ENCODE results near the gene KCNIP1. TPM values are rescaled to one million over a fixed set of nuclear protein-coding genes. Genes with fewer than 3 reads are reported as not detected.
A peak's percentile ranks its signal among the peaks of the same experiment; 100 is the strongest.

The KCNIP1 gene
- total and polyA plus RNA-seq, 2 experiments from 2014 or later, result 0.43 to 0.80 TPM

GRCh38 chr5:170596482-170597044 is 92.7 kb downstream of the KCNIP1 start:
- no peak overlapping the region for H3K4me2 ChIP-seq
- no peaks in the 10 kb centered on the region for H3K79me2 ChIP-seq
- no peaks in the 10 kb centered on the region for H3K9me2 ChIP-seq (replicated peaks; ENCODE audit: insufficient read depth)
- peaks cover 8% of the 10 kb centered on the region for H3K27me3 ChIP-seq
- H3K4me1 ChIP-seq (ENCODE audit: insufficient read depth), result no peaks in the 10 kb centered on the region
- TF ChIP-seq EZH2 (IDR thresholded peaks at IDR 0.05; ENCODE audit: borderline replicate concordance), result no peak
- TF ChIP-seq, protein P1, sequence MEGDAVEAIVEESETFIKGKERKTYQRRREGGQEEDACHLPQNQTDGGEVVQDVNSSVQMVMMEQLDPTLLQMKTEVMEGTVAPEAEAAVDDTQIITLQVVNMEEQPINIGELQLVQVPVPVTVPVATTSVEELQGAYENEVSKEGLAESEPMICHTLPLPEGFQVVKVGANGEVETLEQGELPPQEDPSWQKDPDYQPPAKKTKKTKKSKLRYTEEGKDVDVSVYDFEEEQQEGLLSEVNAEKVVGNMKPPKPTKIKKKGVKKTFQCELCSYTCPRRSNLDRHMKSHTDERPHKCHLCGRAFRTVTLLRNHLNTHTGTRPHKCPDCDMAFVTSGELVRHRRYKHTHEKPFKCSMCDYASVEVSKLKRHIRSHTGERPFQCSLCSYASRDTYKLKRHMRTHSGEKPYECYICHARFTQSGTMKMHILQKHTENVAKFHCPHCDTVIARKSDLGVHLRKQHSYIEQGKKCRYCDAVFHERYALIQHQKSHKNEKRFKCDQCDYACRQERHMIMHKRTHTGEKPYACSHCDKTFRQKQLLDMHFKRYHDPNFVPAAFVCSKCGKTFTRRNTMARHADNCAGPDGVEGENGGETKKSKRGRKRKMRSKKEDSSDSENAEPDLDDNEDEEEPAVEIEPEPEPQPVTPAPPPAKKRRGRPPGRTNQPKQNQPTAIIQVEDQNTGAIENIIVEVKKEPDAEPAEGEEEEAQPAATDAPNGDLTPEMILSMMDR (IDR thresholded peaks at IDR 0.05; ENCODE audit: poor library complexity), result no peak
- no peak for TF ChIP-seq EZH2phosphoT487 (IDR thresholded peaks at IDR 0.05; ENCODE audit: low read depth, severe bottlenecking, unreplicated experiment)
- H3K4me3 ChIP-seq, result no peak overlapping the region
- 85% methylated on average over 4 of the region's 4 CpGs for WGBS (ENCODE audit: low lambda C conversion rate, missing lambda C conversion rate)
- no peak for DNase-seq (ENCODE audit: low spot score)
- no peaks in the 10 kb centered on the region for H4K20me1 ChIP-seq (ENCODE audit: insufficient read depth, poor library complexity, severe bottlenecking)
- no peaks in the 10 kb centered on the region for H3K9me3 ChIP-seq (ENCODE audit: low read depth)
- no peak overlapping the region for H2AFZ ChIP-seq
- no peak overlapping the region for H3K27ac ChIP-seq
- H3K36me3 ChIP-seq (replicated peaks; ENCODE audit: insufficient read depth, low read depth), result no peaks in the 10 kb centered on the region

DNA sequence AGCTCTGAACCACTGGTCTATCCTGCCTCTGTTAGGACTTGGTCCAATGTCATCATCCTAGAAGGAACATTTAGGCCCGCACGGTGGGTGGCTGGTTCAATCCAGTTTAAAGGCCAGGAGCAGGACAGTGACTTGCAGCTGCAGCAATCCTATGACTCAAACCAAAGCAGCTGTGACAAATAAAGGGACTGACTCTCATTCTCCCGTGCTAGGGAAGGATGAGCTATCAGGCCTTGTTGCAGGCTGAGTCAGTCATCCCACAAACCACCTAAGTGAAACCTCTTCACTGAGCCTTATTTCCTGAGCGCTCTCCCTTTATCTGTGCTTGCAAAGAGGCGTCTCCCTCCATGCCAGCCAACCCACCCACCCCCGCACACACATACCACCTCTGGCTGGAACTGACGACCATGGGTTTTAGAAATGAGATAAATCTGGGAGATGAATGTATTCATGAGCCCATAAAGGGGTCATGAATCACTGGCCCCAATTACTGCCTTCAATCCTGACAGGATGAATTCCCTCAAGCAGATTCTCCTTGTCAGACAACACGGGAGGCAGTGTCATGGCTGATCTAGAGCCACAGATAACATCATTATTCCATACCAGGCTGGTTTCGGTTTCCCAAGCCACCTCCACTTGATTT is 93.4 kb downstream of the KCNIP1 start:
- peak; percentile 38 for DNase-seq (ENCODE audit: low spot score)
- peak overlapping the region; percentile 6 for H3K4me2 ChIP-seq

GRCh38 chr5:170597872-170598271 is 94.1 kb downstream of the KCNIP1 start:
- H3K27ac ChIP-seq, result no peak overlapping the region
- peaks cover 11% of the 10 kb centered on the region for H3K27me3 ChIP-seq
- no peaks in the 10 kb centered on the region for H3K4me1 ChIP-seq (ENCODE audit: insufficient read depth)
- TF ChIP-seq EZH2 (IDR thresholded peaks at IDR 0.05; ENCODE audit: borderline replicate concordance) (no peak), EZH2phosphoT487 (IDR thresholded peaks at IDR 0.05; ENCODE audit: low read depth, severe bottlenecking, unreplicated experiment) (no peak)
- TF ChIP-seq, protein P1 (IDR thresholded peaks at IDR 0.05; ENCODE audit: poor library complexity), result no peak
- peak overlapping the region; percentile 6 for H3K4me2 ChIP-seq
- no peak overlapping the region for H2AFZ ChIP-seq
- no peaks in the 10 kb centered on the region for H4K20me1 ChIP-seq (ENCODE audit: insufficient read depth, poor library complexity, severe bottlenecking)
- no peaks in the 10 kb centered on the region for H3K79me2 ChIP-seq
- no peaks in the 10 kb centered on the region for H3K9me3 ChIP-seq (ENCODE audit: low read depth)
- H3K9me2 ChIP-seq (replicated peaks; ENCODE audit: insufficient read depth), result no peaks in the 10 kb centered on the region
- H3K36me3 ChIP-seq (replicated peaks; ENCODE audit: insufficient read depth, low read depth), result no peaks in the 10 kb centered on the region
- WGBS (ENCODE audit: low lambda C conversion rate, missing lambda C conversion rate), result 51% methylated on average over 8 of the region's 8 CpGs
- no peak overlapping the region for H3K4me3 ChIP-seq
- DNase-seq (ENCODE audit: low spot score), result no peak

More for the DNA sequence above, 93.4 kb downstream of the KCNIP1 start:
- H3K36me3 ChIP-seq (replicated peaks; ENCODE audit: insufficient read depth, low read depth), result no peaks in the 10 kb centered on the region
- peaks cover 8% of the 10 kb centered on the region for H3K27me3 ChIP-seq
- H2AFZ ChIP-seq, result no peak overlapping the region
- no peaks in the 10 kb centered on the region for H3K9me3 ChIP-seq (ENCODE audit: low read depth)
- TF ChIP-seq EZH2phosphoT487 (IDR thresholded peaks at IDR 0.05; ENCODE audit: low read depth, severe bottlenecking, unreplicated experiment) (no peak), EZH2 (IDR thresholded peaks at IDR 0.05; ENCODE audit: borderline replicate concordance) (no peak)
- TF ChIP-seq, protein P1 (IDR thresholded peaks at IDR 0.05; ENCODE audit: poor library complexity), result no peak
- H4K20me1 ChIP-seq (ENCODE audit: insufficient read depth, poor library complexity, severe bottlenecking), result no peaks in the 10 kb centered on the region
- no peak overlapping the region for H3K4me3 ChIP-seq
- no peaks in the 10 kb centered on the region for H3K79me2 ChIP-seq
- no peaks in the 10 kb centered on the region for H3K4me1 ChIP-seq (ENCODE audit: insufficient read depth)
- WGBS (ENCODE audit: low lambda C conversion rate, missing lambda C conversion rate), result 40% methylated on average over 9 of the region's 9 CpGs
- no peak overlapping the region for H3K27ac ChIP-seq
- H3K9me2 ChIP-seq (replicated peaks; ENCODE audit: insufficient read depth), result no peaks in the 10 kb centered on the region

Measured in hepatocyte (in vitro differentiated cells).